Right lobe of liver (tissue), 4 donors: ENCODE data around the gene ITGA7.

Experiments used
- POLR2A ChIP-seq: fragments of 450-650 bp; IDR thresholded peaks from one replicate; pipeline ENCODE4 v1.6.1; 2017; ENCODE audit warnings: antibody characterized with exemption, mild to moderate bottlenecking
- TF ChIP-seq, protein P1 (sequence below), 4 donors: fragments of 200-600 bp in 3 of 4; fragments of 450-650 bp in 1 of 4; IDR thresholded peaks; one replicate each; pipeline versions ENCODE4 v1.5.1 to v1.8.0; 2016 to 2022; ENCODE audit warnings: antibody characterized with exemption in 4 of 4, mild to moderate bottlenecking in 2 of 4
- donor health status: DM: no; HTN: no; CAD: no.
- donor health status: DM: no; HTN: no; CAD: no.
- donor health status: DM: no; HTN: yes; CAD: no.

DNA sequence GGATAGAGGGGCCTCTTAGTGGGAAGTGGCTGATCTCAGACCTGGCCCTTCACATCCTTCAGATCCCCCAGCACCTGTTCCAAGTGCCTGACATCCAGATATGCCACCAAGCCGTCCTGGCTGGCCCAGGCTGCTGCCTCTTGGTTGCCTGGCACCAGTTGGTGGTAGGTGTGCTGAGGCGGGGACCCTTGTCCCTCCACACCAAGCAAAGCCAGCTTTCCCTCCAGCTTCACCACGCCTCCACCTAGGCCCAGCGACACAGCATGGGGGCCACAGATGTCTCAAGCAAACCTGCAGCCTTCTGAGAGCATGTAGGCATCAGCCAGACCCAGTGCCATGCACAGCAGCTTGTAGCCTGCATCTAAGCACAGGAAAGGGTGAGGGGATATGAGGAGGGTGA lies 24.6 kb upstream of the ITGA7 start:
- no peak for TF ChIP-seq POLR2A
- TF ChIP-seq, protein P1, sequence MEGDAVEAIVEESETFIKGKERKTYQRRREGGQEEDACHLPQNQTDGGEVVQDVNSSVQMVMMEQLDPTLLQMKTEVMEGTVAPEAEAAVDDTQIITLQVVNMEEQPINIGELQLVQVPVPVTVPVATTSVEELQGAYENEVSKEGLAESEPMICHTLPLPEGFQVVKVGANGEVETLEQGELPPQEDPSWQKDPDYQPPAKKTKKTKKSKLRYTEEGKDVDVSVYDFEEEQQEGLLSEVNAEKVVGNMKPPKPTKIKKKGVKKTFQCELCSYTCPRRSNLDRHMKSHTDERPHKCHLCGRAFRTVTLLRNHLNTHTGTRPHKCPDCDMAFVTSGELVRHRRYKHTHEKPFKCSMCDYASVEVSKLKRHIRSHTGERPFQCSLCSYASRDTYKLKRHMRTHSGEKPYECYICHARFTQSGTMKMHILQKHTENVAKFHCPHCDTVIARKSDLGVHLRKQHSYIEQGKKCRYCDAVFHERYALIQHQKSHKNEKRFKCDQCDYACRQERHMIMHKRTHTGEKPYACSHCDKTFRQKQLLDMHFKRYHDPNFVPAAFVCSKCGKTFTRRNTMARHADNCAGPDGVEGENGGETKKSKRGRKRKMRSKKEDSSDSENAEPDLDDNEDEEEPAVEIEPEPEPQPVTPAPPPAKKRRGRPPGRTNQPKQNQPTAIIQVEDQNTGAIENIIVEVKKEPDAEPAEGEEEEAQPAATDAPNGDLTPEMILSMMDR (IDR thresholded peaks at IDR 0.05), result no peak
